ENCODE data around the gene INSYN2A. TPM values are rescaled to one million over a fixed set of nuclear protein-coding genes. Genes with fewer than 3 reads are reported as not detected.

The INSYN2A gene
- total and polyA plus RNA-seq, 9 of the 15 experiments (the other 6 are each of a cell fraction or from before 2014, with no cell fraction given), result not detected

- no peak overlapping the region for H2AFZ ChIP-seq (ENCODE audit: low read depth, low read length)
- WGBS (ENCODE audit: insufficient coverage, low coverage, missing lambda C conversion rate), result no CpG with 5 or more reads among the region's 3 CpGs
- no peaks in the 10 kb centered on the region for H3K9me1 ChIP-seq (ENCODE audit: control insufficient read depth, insufficient read depth, low read length)
- in situ Hi-C loops (cut with MboI), result no loop called here
- no peaks in the 10 kb centered on the region for H3K79me2 ChIP-seq (ENCODE audit: control insufficient read depth, insufficient read depth, low read length)
- ATAC-seq (no peak), FAIRE-seq (no peak), DNase-seq (ENCODE audit: extremely low read depth in 1 of 4, low spot score in 3 of 4) (no peak)
- H3K9me3 ChIP-seq (replicated peaks; ENCODE audit: control insufficient read depth, insufficient read depth, low read depth, low read length), result no peaks in the 10 kb centered on the region
- no peaks in the 10 kb centered on the region for H3K36me3 ChIP-seq (ENCODE audit: control insufficient read depth, insufficient read depth, low read length)
- no peak overlapping the region for H3K27ac ChIP-seq (ENCODE audit: extremely low read depth, low read depth, low read length)
- POLR2A ChIA-PET, result no interaction called here
- H3K4me2 ChIP-seq (ENCODE audit: insufficient read depth, low read length), result no peak overlapping the region
- intact Hi-C loops (cut with micrococcal nuclease), result no loop called here
- H3K4me3 ChIP-seq, result no peak overlapping the region
- TF ChIP-seq XRCC4 (IDR thresholded peaks at IDR 0.05; ENCODE audit: extremely low read depth, insufficient read depth, insufficient read length), result no peak
- TF ChIP-seq PCBP1 (IDR thresholded peaks at IDR 0.05; ENCODE audit: low read depth, low read length, poor library complexity, severe bottlenecking), result no peak
- TF ChIP-seq SP2 (IDR thresholded peaks at IDR 0.05; ENCODE audit: extremely low read depth, low read depth, low read length, poor library complexity, severe bottlenecking), result no peak
- no peak for TF ChIP-seq PPARD (CRISPR knock-in tag; IDR thresholded peaks at IDR 0.05)
- TF ChIP-seq, protein P1, sequence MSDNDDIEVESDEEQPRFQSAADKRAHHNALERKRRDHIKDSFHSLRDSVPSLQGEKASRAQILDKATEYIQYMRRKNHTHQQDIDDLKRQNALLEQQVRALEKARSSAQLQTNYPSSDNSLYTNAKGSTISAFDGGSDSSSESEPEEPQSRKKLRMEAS (CRISPR knock-in tag; IDR thresholded peaks at IDR 0.05), result no peak
- no peak for TF ChIP-seq MEIS2 (IDR thresholded peaks at IDR 0.05; ENCODE audit: partially characterized antibody)
- TF ChIP-seq, protein P2, sequence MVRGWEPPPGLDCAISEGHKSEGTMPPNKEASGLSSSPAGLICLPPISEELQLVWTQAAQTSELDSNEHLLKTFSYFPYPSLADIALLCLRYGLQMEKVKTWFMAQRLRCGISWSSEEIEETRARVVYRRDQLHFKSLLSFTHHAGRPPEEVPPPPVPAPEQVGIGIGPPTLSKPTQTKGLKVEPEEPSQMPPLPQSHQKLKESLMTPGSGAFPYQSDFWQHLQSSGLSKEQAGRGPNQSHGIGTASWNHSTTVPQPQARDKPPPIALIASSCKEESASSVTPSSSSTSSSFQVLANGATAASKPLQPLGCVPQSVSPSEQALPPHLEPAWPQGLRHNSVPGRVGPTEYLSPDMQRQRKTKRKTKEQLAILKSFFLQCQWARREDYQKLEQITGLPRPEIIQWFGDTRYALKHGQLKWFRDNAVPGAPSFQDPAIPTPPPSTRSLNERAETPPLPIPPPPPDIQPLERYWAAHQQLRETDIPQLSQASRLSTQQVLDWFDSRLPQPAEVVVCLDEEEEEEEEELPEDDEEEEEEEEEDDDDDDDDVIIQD (CRISPR knock-in tag; IDR thresholded peaks at IDR 0.05), result no peak
- no peak for TF ChIP-seq GABPA (tag; conservative IDR thresholded peaks at IDR 0.05; ENCODE audit: low read depth)
- TF ChIP-seq ZNF384 (IDR thresholded peaks at IDR 0.05; ENCODE audit: low read depth, low read length), result no peak
- CTCF ChIA-PET (ENCODE audit: low intra/inter-chr PET ratio), result no interaction called here
- H4K20me1 ChIP-seq (replicated peaks; ENCODE audit: control insufficient read depth, insufficient read depth, low read length), result no peaks in the 10 kb centered on the region
- no peaks in the 10 kb centered on the region for H3K4me1 ChIP-seq (replicated peaks in 1 of 2; ENCODE audit: control insufficient read depth in 2 of 2, insufficient read depth in 2 of 2, low read length in 2 of 2)
- no peaks in the 10 kb centered on the region for H3K27me3 ChIP-seq (ENCODE audit: control insufficient read depth in 2 of 2, insufficient read depth in 2 of 2, low read length in 2 of 2)
- H3K9ac ChIP-seq (ENCODE audit: insufficient read depth in 1 of 2, low read depth in 2 of 2, low read length in 2 of 2), result no peak overlapping the region
- no TSS peak for BruUV-seq (replicated peaks)
Measured at GRCh38 chr10:127236266-127236665, 39.9 kb upstream of the INSYN2A start.
